K562 (cell line): ENCODE measurements around the gene CBLC. TPM values are rescaled to one million over a fixed set of nuclear protein-coding genes. Genes with fewer than 3 reads are reported as not detected.
A peak's percentile ranks its signal among the peaks of the same experiment; 100 is the strongest.

Experiments
- ATAC-seq: fragments of 200-7000 bp; cut with Tn5 transposase; 3 replicates; pipeline ENCODE4 v1.9.1; 2020; ENCODE audit warnings: moderate library complexity
- BruUV-seq: library from RNA; stranded (reverse); fragments of 400-500 nt; replicated peaks from 2 replicates; lab custom pipeline; 2021; lab: Mats Ljungman, UMichigan
- CTCF ChIA-PET: fragments of 300-600 bp; formaldehyde crosslinking; extraction: SDS; loops from one replicate; lab custom pipeline; 2021; ENCODE audit warnings: low intra/inter-chr PET ratio; lab: Yijun Ruan, JAX
- POLR2A ChIA-PET: fragments of 300-600, 350-650 bp; sonication (Branson Sonifier 250); formaldehyde crosslinking; extraction: SDS; loops from one replicate; lab custom pipeline; 2021; ENCODE audit warnings: antibody characterized with exemption, inconsistent platforms; lab: Yijun Ruan, JAX
- DNase-seq, 4 experiments: peaks; one replicate each; pipeline versions ENCODE4 v3.0.0 to v3.0.0-alpha.2; 2011 to 2018; ENCODE audit warnings: low spot score in 3 of 4, mixed read lengths in 3 of 4; ENCODE audit errors: extremely low read depth in 1 of 4
- FAIRE-seq: peaks from 2 replicates; lab custom pipeline; 2011; peaks lifted over from hg19 to GRCh38; lab: Jason Lieb, UNC
- H2AFZ ChIP-seq: 2 replicates; pipeline ENCODE4 v1.6.0; 2011; ENCODE audit warnings: low read depth, low read length, control low read depth, inconsistent platforms
- H3K27ac ChIP-seq: fragments of 200-600 bp; 3 replicates; pipeline ENCODE4 v1.8.0; 2011; ENCODE audit warnings: low read depth, mild to moderate bottlenecking, control low read depth, inconsistent platforms, low read length, moderate library complexity, mixed read lengths; ENCODE audit errors: extremely low read depth
- H3K27me3 ChIP-seq, 2 experiments: fragments of 300-600 bp in 1 of 2; 2 replicates in 1 of 2; 3 replicates in 1 of 2; pipeline versions ENCODE4 v1.6.0 to v1.8.0; 2011; ENCODE audit warnings: inconsistent platforms in 2 of 2, low read length in 2 of 2, mild to moderate bottlenecking in 1 of 2, mixed read lengths in 1 of 2, moderate library complexity in 1 of 2; ENCODE audit not compliant: control insufficient read depth in 2 of 2, insufficient read depth in 2 of 2
- H3K36me3 ChIP-seq: fragments of 300-600 bp; 3 replicates; pipeline ENCODE4 v1.8.0; 2011; ENCODE audit warnings: mild to moderate bottlenecking, low read length, inconsistent platforms; ENCODE audit not compliant: control insufficient read depth, insufficient read depth
- H3K4me1 ChIP-seq, 2 experiments: fragments of 200-600 bp in 1 of 2; replicated peaks in 1 of 2; 2 replicates in 1 of 2; 3 replicates in 1 of 2; pipeline versions ENCODE4 v1.5.1 to v1.8.0; 2011; ENCODE audit warnings: inconsistent platforms in 2 of 2, low read length in 2 of 2, mild to moderate bottlenecking in 1 of 2, mixed read lengths in 1 of 2, moderate library complexity in 1 of 2; ENCODE audit not compliant: control insufficient read depth in 2 of 2, insufficient read depth in 2 of 2
- H3K4me2 ChIP-seq: 2 replicates; pipeline ENCODE4 v1.6.1; 2011; ENCODE audit warnings: low read length, control low read depth, inconsistent platforms, mixed read lengths; ENCODE audit not compliant: insufficient read depth
- H3K4me3 ChIP-seq: fragments of 200-600 bp; sonication (generic), shearing (Covaris generic); 2 replicates; pipeline ENCODE4 v1.5.1; 2016; ENCODE audit warnings: control low read depth, inconsistent platforms
- H3K79me2 ChIP-seq: fragments of 200-600 bp; 3 replicates; pipeline ENCODE4 v1.8.0; 2011; ENCODE audit warnings: low read length, inconsistent platforms; ENCODE audit not compliant: control insufficient read depth, insufficient read depth
- H3K9ac ChIP-seq, 2 experiments: 2 replicates each; pipeline versions ENCODE4 v1.6.0 to v1.6.1; 2011; ENCODE audit warnings: low read depth in 2 of 2, low read length in 2 of 2, control low read depth in 1 of 2, inconsistent platforms in 1 of 2, mild to moderate bottlenecking in 1 of 2, mixed read lengths in 1 of 2; ENCODE audit not compliant: insufficient read depth in 1 of 2
- H3K9me1 ChIP-seq: one replicate; pipeline ENCODE4 v1.6.0; 2011; ENCODE audit warnings: inconsistent platforms, mild to moderate bottlenecking, low read length, moderate library complexity; ENCODE audit not compliant: control insufficient read depth, insufficient read depth
- H3K9me3 ChIP-seq: replicated peaks from 2 replicates; pipeline ENCODE4 v1.5.1; 2011; ENCODE audit warnings: low read depth, low read length, inconsistent platforms; ENCODE audit not compliant: control insufficient read depth, insufficient read depth
- H4K20me1 ChIP-seq: replicated peaks from 2 replicates; pipeline ENCODE4 v1.6.1; 2011; ENCODE audit warnings: low read length, inconsistent platforms, mixed read lengths; ENCODE audit not compliant: control insufficient read depth, insufficient read depth
- CEBPB ChIP-seq: fragments of 450-650 bp; IDR thresholded peaks from 2 replicates; pipeline ENCODE4 v1.6.1; 2016; ENCODE audit warnings: missing genetic modification characterization, missing compliant biosample characterization
- MAZ ChIP-seq, 2 experiments: fragments of 450-650 bp in 1 of 2; sonication (generic) in 1 of 2; formaldehyde crosslinking; IDR thresholded peaks in 1 of 2; conservative IDR thresholded peaks in 1 of 2; 2 replicates each; pipeline versions ENCODE4 v1.4.0 to v1.5.0; 2020; ENCODE audit warnings: mild to moderate bottlenecking in 1 of 2, missing genetic modification reagents in 1 of 2
- NFATC3 ChIP-seq: fragments of 450-650 bp; IDR thresholded peaks from 2 replicates; pipeline ENCODE4 v1.6.1; 2017; ENCODE audit warnings: mild to moderate bottlenecking
- NFIC ChIP-seq: fragments of 450-650 bp; IDR thresholded peaks from 2 replicates; pipeline ENCODE4 v1.6.1; 2017; ENCODE audit warnings: mild to moderate bottlenecking, inconsistent platforms
- SNRNP70 ChIP-seq: fragments of 200-400 bp; formaldehyde crosslinking; optimal IDR thresholded peaks from 2 replicates; pipeline ENCODE3; 2017; ENCODE audit warnings: low read depth, low read length
- ZNF121 ChIP-seq: sonication (generic); formaldehyde crosslinking; conservative IDR thresholded peaks from 2 replicates; pipeline ENCODE4 v1.8.0; 2022; ENCODE audit warnings: missing genetic modification reagents
- WGBS: fragments of 100-300 bp; shearing (Covaris generic); methylation state at CpG from one replicate; pipeline ENCODE4 v1.1.6; 2016; ENCODE audit warnings: low coverage, mixed read lengths; ENCODE audit not compliant: insufficient coverage; ENCODE audit errors: missing lambda C conversion rate; 5-methylcytosine and 5-hydroxymethylcytosine counted together
- in situ Hi-C: fragments of 300-500 bp; cut with MboI; formaldehyde crosslinking; loops from 4 replicates; pipeline ENCODE4 v1.15.0; 2018; ENCODE audit warnings: inconsistent platforms, mixed read lengths
- intact Hi-C: fragments of 100-400 bp; cut with micrococcal nuclease; formaldehyde crosslinking; loops from 2 replicates; pipeline ENCODE4 v1.14.2; 2022
- polyA plus RNA-seq, 8 experiments: library from polyadenylated mRNA; depleted of rRNA in 4 of 8; stranded (reverse) in 5 of 8; unstranded in 3 of 8; fragments of >200 nt; fragmentation: Nextera tagmentation in 2 of 8; fragmentation: Illumina TruSeq in 1 of 8; extraction: Ambion mirVana in 2 of 8; extraction: Trizol in 1 of 8; gene quantifications; 2 replicates each; pipeline versions ENCODE4 v1.2.1 to v1.2.3, GENCODE V29; 2011 to 2014; ENCODE audit warnings: inconsistent platforms in 1 of 8, missing spikeins in 1 of 8
- total RNA-seq, 7 experiments: library from RNA; depleted of rRNA in 6 of 7; stranded (reverse); fragments of >200 nt in 6 of 7; fragmentation: Illumina TruSeq in 2 of 7; extraction: Trizol in 2 of 7; gene quantifications; 2 replicates each; pipeline versions ENCODE4 v1.2.1 to v1.2.3, GENCODE V29; 2011 to 2021; ENCODE audit warnings: low replicate concordance in 1 of 7

Gene CBLC
- total and polyA plus RNA-seq, 9 of the 15 experiments (the other 6 are each of a cell fraction or from before 2014, with no cell fraction given), result 0.09 TPM; not detected in 8

DNA sequence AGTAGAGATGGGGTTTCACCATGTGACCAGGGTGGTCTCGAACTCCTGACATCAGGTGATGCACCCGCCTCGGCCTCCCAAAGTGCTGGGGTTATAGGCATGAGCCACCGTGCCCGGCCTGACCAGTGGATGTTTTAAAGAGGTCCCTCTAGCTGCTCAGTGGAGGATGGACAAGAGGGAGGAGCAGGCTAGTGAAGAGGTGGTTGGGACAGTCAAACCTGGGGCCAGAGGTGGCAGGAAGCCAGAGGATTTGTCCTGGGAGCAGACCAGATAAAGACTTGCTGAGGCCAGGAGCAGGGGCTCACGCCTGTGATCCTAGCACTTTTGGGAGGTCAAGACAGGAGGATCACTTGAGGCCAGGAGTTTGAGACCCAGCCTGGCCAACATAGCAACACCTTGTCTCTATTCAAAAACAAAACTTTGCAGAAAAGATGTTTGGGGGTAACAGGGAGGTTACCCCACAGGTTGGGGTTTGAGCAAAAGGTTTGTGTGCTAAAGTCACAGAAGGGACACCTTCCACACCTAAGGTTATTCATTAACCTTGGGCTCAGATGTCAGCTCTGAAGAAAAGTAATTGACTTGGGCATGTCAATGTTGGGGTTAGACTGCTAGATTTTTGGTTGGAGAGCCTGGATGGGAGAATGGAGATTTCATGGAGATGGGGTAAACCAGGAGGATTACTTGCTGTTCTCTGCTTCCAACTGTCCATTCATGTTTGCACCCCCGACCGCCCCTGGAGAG, 40.2 kb downstream of the CBLC start:
- Histone ChIP-seq H3K27me3 (peaks cover 24 to 35% of the 10 kb centered on the region in 2 experiments; a peak in 3 of 5 replicates), H2AFZ (no peak overlapping the region)
- ATAC-seq, result peak; percentile 24; the same call in 2 of the 3 replicates
- TF ChIP-seq NFATC3 (no peak), NFIC (peak; percentile 43)
- TF ChIP-seq, all 486 proteins: peak for 1
- POLR2A ChIA-PET, result no interaction called here
- H3K36me3 ChIP-seq, result no peaks in the 10 kb centered on the region
- WGBS, result 13% methylated on average over 8 of the region's 8 CpGs
- H3K27ac ChIP-seq, result no peak overlapping the region
- peaks cover 0 to 35% of the 10 kb centered on the region in 2 experiments; a peak in 2 of 5 replicates for H3K4me1 ChIP-seq
- H3K79me2 ChIP-seq, result no peaks in the 10 kb centered on the region
- H3K4me2 ChIP-seq, result no peak overlapping the region
- FAIRE-seq, result no peak
- no peaks in the 10 kb centered on the region for H4K20me1 ChIP-seq
- H3K9me3 ChIP-seq, result no peaks in the 10 kb centered on the region
- in situ Hi-C loops, result no loop called here
- H3K9me1 ChIP-seq, result no peaks in the 10 kb centered on the region
- BruUV-seq, result no TSS peak
- no peak overlapping the region for H3K4me3 ChIP-seq
- no peak overlapping the region for H3K9ac ChIP-seq
- DNase-seq, result peak in 2 of 4 experiments; percentile 17 to 23
- intact Hi-C loops, result no loop called here
- CTCF ChIA-PET, result no interaction called here

DNA sequence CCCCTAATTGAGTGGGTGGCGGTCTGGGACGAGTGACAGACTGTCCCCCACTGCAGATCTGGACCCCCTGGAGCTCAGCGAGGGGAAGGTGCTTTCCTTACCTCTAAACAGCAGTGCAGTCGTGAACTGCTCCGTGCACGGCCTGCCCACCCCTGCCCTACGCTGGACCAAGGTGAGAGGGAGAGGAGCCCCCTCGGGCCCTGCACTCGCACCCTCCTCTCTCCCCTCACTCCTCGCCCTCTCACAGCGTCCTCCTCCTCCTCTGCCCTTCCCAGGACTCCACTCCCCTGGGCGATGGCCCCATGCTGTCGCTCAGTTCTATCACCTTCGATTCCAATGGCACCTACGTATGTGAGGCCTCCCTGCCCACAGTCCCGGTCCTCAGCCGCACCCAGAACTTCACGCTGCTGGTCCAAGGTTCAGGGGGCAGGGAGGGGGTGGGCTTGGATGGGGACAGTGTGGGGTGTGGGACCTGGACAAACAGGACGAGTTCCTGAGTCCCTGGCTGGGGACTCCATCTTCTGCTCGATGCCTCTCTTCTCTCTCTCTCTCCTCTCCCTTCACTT, 40.9 kb downstream of the CBLC start:
- Histone ChIP-seq H3K4me3 (no peak overlapping the region), H3K27me3 (peaks cover 26 to 41% of the 10 kb centered on the region in 2 experiments; a peak in 4 of 5 replicates), H3K27ac (no peak overlapping the region), H4K20me1 (no peaks in the 10 kb centered on the region), H2AFZ (no peak overlapping the region), H3K9ac (peak overlapping the region in 1 of 2 experiments; percentile 10; a peak in 1 of 4 replicates), H3K4me2 (no peak overlapping the region), H3K9me1 (no peaks in the 10 kb centered on the region), H3K9me3 (no peaks in the 10 kb centered on the region), H3K36me3 (no peaks in the 10 kb centered on the region), H3K79me2 (no peaks in the 10 kb centered on the region), H3K4me1 (peaks cover 0 to 28% of the 10 kb centered on the region in 2 experiments; a peak in 2 of 5 replicates)
- no TSS peak for BruUV-seq
- DNase-seq, result no peak
- no peak; the same call in 2 of the 3 replicates for ATAC-seq
- POLR2A ChIA-PET, result no interaction called here
- intact Hi-C loops (no loop called here), in situ Hi-C loops (no loop called here)
- FAIRE-seq, result no peak
- CTCF ChIA-PET, result no interaction called here
- WGBS, result 30% methylated on average over 14 of the region's 20 CpGs
- no peak for TF ChIP-seq ZNF121 (CRISPR knock-in tag)
- no peak for TF ChIP-seq CEBPB (tag)
- no peak for TF ChIP-seq MAZ (CRISPR knock-in tag; conservative IDR thresholded peaks at IDR 0.05 in 1 of 2, IDR thresholded peaks at IDR 0.05 in 1 of 2)
- TF ChIP-seq SNRNP70, result no peak
